Common myeloid progenitor, CD34-positive (primary cell): ENCODE measurements around the gene PCK1. TPM values are rescaled to one million over a fixed set of nuclear protein-coding genes. Genes with fewer than 3 reads are reported as not detected.
"Not testable (repeated sequence)": the region's sequence is repeated elsewhere in the genome, so short reads cannot be mapped to it uniquely, and the experiment has no call there.

ENCODE experiments used
- CTCF ChIA-PET: fragments of 350-600 bp; sonication (Branson Sonifier 250); formaldehyde crosslinking; loops from one replicate; lab custom pipeline; 2021; ENCODE audit warnings: antibody characterized with exemption; lab: Charles Lee
- POLR2A ChIA-PET: fragments of 350-600 bp; sonication (Branson Sonifier 250); formaldehyde crosslinking; loops from one replicate; lab custom pipeline; 2021; ENCODE audit warnings: antibody characterized with exemption; lab: Charles Lee
- DNase-seq, 3 donors: peaks; one replicate each; pipeline versions ENCODE4 v3.0.0 to v3.0.0-alpha.2; 2013
- H3K27ac ChIP-seq, 2 experiments: 1 replicate in 1 of 2; 2 replicates in 1 of 2; pipeline ENCODE4 v1.7.0; 2013; ENCODE audit warnings: inconsistent platforms in 2 of 2, low read length in 2 of 2, mild to moderate bottlenecking in 2 of 2, low read depth in 1 of 2, moderate library complexity in 1 of 2; ENCODE audit not compliant: severe bottlenecking in 2 of 2, insufficient read depth in 1 of 2, poor library complexity in 1 of 2
- H3K27me3 ChIP-seq, 5 experiments: replicated peaks in 2 of 5; 1 replicate in 3 of 5; 2 replicates in 2 of 5; pipeline versions ENCODE4 v1.6.1 to v1.7.0; 2013; ENCODE audit warnings: low read length in 4 of 5, mild to moderate bottlenecking in 2 of 5, moderate library complexity in 2 of 5, inconsistent platforms in 1 of 5; ENCODE audit not compliant: insufficient read depth in 5 of 5, control insufficient read depth in 4 of 5
- H3K36me3 ChIP-seq, 4 experiments: 1 replicate in 2 of 4; 2 replicates in 2 of 4; pipeline versions ENCODE4 v1.6.1 to v1.7.0; 2013; ENCODE audit warnings: low read length in 3 of 4, control low read depth in 1 of 4, mild to moderate bottlenecking in 1 of 4; ENCODE audit not compliant: control insufficient read depth in 4 of 4, insufficient read depth in 4 of 4
- H3K4me1 ChIP-seq, 4 experiments: 1 replicate in 3 of 4; 2 replicates in 1 of 4; pipeline versions ENCODE4 v1.6.1 to v1.7.1; 2013; ENCODE audit warnings: low read length in 3 of 4, mild to moderate bottlenecking in 3 of 4, control low read depth in 1 of 4, inconsistent platforms in 1 of 4, moderate library complexity in 1 of 4; ENCODE audit not compliant: control insufficient read depth in 4 of 4, insufficient read depth in 4 of 4; ENCODE audit errors: control extremely low read depth in 1 of 4
- H3K4me3 ChIP-seq, 7 experiments: 1 replicate in 4 of 7; 2 replicates in 3 of 7; pipeline versions ENCODE4 v1.5.1 to v1.7.0; 2013; ENCODE audit warnings: mild to moderate bottlenecking in 7 of 7, low read length in 6 of 7, moderate library complexity in 6 of 7, inconsistent platforms in 2 of 7, low read depth in 2 of 7, control low read depth in 1 of 7; ENCODE audit not compliant: insufficient read depth in 4 of 7, control insufficient read depth in 1 of 7; ENCODE audit errors: extremely low read depth in 1 of 7
- H3K9me3 ChIP-seq, 5 experiments: 1 replicate in 4 of 5; 2 replicates in 1 of 5; pipeline versions ENCODE4 v1.6.1 to v1.7.1; 2013; ENCODE audit warnings: low read length in 4 of 5, mild to moderate bottlenecking in 2 of 5, inconsistent platforms in 1 of 5, low read depth in 1 of 5, moderate library complexity in 1 of 5; ENCODE audit not compliant: control insufficient read depth in 4 of 5, insufficient read depth in 2 of 5; ENCODE audit errors: control extremely low read depth in 1 of 5
- WGBS: methylation state at CpG from one replicate; pipeline ENCODE4 v1.1.5; 2013; ENCODE audit not compliant: insufficient coverage; 5-methylcytosine and 5-hydroxymethylcytosine counted together
- polyA plus RNA-seq: library from polyadenylated mRNA; unstranded; fragments of 120-200 nt; gene quantifications from one replicate; pipeline ENCODE4 v1.2.1, GENCODE V29; 2013

The PCK1 gene
- polyA plus RNA-seq: 0.01 TPM

- POLR2A ChIA-PET: no interaction called here
Measured at GRCh38 chr20:57560554-57561355, at the start of gene PCK1. PCK1 (plus strand) TSS chr20:57561110; CDS start chr20:57561412, 302 bp downstream.

GRCh38 chr20:57511709-57512108, 49.2 kb upstream of the PCK1 start:
- CTCF ChIA-PET: interaction anchor here (0.7 to 2.7 kb wide), 5 partner anchors 9 to 699 kb away, joined by 3 to 7 read pairs (median 4); no protein-coding TSS in a partner anchor
- H3K9me3 ChIP-seq, DNase-seq, H3K4me1 ChIP-seq, H3K36me3 ChIP-seq, H3K4me3 ChIP-seq, H3K27ac ChIP-seq, POLR2A ChIA-PET: not testable (repeated sequence)
- 100% methylated on average over 2 of the region's 7 CpGs for WGBS
- peaks cover 0 to 12% (median 4%) of the 10 kb centered on the region in 5 experiments for H3K27me3 ChIP-seq

More at GRCh38 chr20:57560554-57561355, at the start of gene PCK1:
- CTCF ChIA-PET: interaction anchor here (2.2 kb wide), 1 partner anchor 12 kb away, joined by 6 read pairs; no protein-coding TSS in a partner anchor
- Histone ChIP-seq H3K4me1 (no peaks in the 10 kb centered on the region), H3K27me3 (peaks cover 0 to 50% (median 7%) of the 10 kb centered on the region in 5 experiments), H3K4me3 (no peak within 1 kb of the TSS), H3K36me3 (no peaks in the 10 kb centered on the region), H3K27ac (no peak within 1 kb of the TSS), H3K9me3 (peaks cover 0 to 2% (median 0%) of the 10 kb centered on the region in 5 experiments)
- 90% methylated on average over 13 of the region's 14 CpGs for WGBS
- DNase-seq: no peak

- ChIA-PET POLR2A (no interaction called here), CTCF (interaction anchor here (0.6 to 2.7 kb wide), 6 partner anchors 10 to 698 kb away, joined by 3 to 7 read pairs (median 4); no protein-coding TSS in a partner anchor)
Measured at GRCh38 chr20:57512432-57512831, 48.5 kb upstream of the PCK1 start.

GRCh38 chr20:57513199-57513598, 47.7 kb upstream of the PCK1 start:
- peaks cover 0 to 8% (median 0%) of the 10 kb centered on the region in 5 experiments for H3K27me3 ChIP-seq
- no peaks in the 10 kb centered on the region for H3K4me1 ChIP-seq
- no peaks in the 10 kb centered on the region for H3K36me3 ChIP-seq
- ChIA-PET CTCF (interaction anchor here (0.6 to 2.7 kb wide), 6 partner anchors 11 to 696 kb away, joined by 3 to 7 read pairs (median 3); no protein-coding TSS in a partner anchor), POLR2A (no interaction called here)
- H3K4me3 ChIP-seq: no peak overlapping the region
- WGBS: no CpG with 5 or more reads among the region's 1 CpG
- DNase-seq: peak in 2 of 3 donors; percentile 22 to 41
- no peaks in the 10 kb centered on the region for H3K9me3 ChIP-seq
- H3K27ac ChIP-seq: no peak overlapping the region

More at GRCh38 chr20:57512432-57512831, 48.5 kb upstream of the PCK1 start:
- Histone ChIP-seq H3K9me3 (no peaks in the 10 kb centered on the region), H3K4me1 (no peaks in the 10 kb centered on the region), H3K27ac (no peak overlapping the region), H3K4me3 (no peak overlapping the region), H3K36me3 (no peaks in the 10 kb centered on the region), H3K27me3 (peaks cover 0 to 12% (median 3%) of the 10 kb centered on the region in 5 experiments)
- 88% methylated on average over 3 of the region's 5 CpGs for WGBS
- no peak for DNase-seq

- 45% methylated on average over 17 of the region's 17 CpGs for WGBS
- CTCF ChIA-PET: interaction anchor here (0.9 to 5.2 kb wide), 4 partner anchors 18 to 695 kb away, joined by 3 to 32 read pairs (median 17); no protein-coding TSS in a partner anchor
- Histone ChIP-seq H3K36me3 (no peaks in the 10 kb centered on the region), H3K9me3 (no peaks in the 10 kb centered on the region), H3K27ac (no peak overlapping the region), H3K4me3 (no peak overlapping the region), H3K4me1 (no peaks in the 10 kb centered on the region), H3K27me3 (peaks cover 0 to 8% (median 0%) of the 10 kb centered on the region in 5 experiments)
- POLR2A ChIA-PET: no interaction called here
- peak; percentile 56 to 75 (median 68) for DNase-seq
Measured at GRCh38 chr20:57514273-57514751, 46.6 kb upstream of the PCK1 start.

GRCh38 chr20:57517904-57518303, 43.0 kb upstream of the PCK1 start:
- CTCF ChIA-PET: interaction anchor here (1.0 to 5.2 kb wide), 4 partner anchors 13 to 692 kb away, joined by 3 to 32 read pairs (median 18); no protein-coding TSS in a partner anchor
- H3K9me3 ChIP-seq: no peaks in the 10 kb centered on the region

More at GRCh38 chr20:57517904-57518303, 43.0 kb upstream of the PCK1 start:
- POLR2A ChIA-PET: no interaction called here
- H3K27ac ChIP-seq: no peak overlapping the region
- no peak overlapping the region for H3K4me3 ChIP-seq
- H3K36me3 ChIP-seq: no peaks in the 10 kb centered on the region
- 96% methylated on average over 3 of the region's 5 CpGs for WGBS
- DNase-seq: no peak
- no peaks in the 10 kb centered on the region for H3K4me1 ChIP-seq
- H3K27me3 ChIP-seq: peaks cover 0 to 10% (median 0%) of the 10 kb centered on the region in 5 experiments
